C4-2B (cell line): ENCODE results near the gene MEGF11.

Experiments used
- CTCF ChIP-seq: fragments of 450-650 bp; conservative IDR thresholded peaks from 2 replicates; pipeline ENCODE4 v1.5.1; 2017; ENCODE audit warnings: mild to moderate bottlenecking
- ZFX ChIP-seq: fragments of 450-650 bp; IDR thresholded peaks from 2 replicates; pipeline ENCODE4 v1.6.1; 2017

- TF ChIP-seq CTCF (no peak), ZFX (no peak)
These were observed 386.3 kb downstream of the MEGF11 start for GRCh38 chr15:65867244-65867643.
